ENCODE measurements around the gene PLSCR3.

GRCh38 chr17:7352503-7352889, 41.8 kb downstream of the PLSCR3 start:
- peak in 1 of 6 experiments; percentile 46 for TF ChIP-seq CTCF (IDR thresholded peaks at IDR 0.05)
- TF ChIP-seq POLR2A (IDR thresholded peaks at IDR 0.05) = no peak

Measured in thyroid gland (tissue), 4 donors.